K562 (cell line): ENCODE data around the gene FAM131C. TPM values are rescaled to one million over a fixed set of nuclear protein-coding genes. Genes with fewer than 3 reads are reported as not detected.
A peak's percentile ranks its signal among the peaks of the same experiment; 100 is the strongest.
"Not testable (repeated sequence)": the region's sequence is repeated elsewhere in the genome, so short reads cannot be mapped to it uniquely, and the experiment has no call there.

Experiments used
- ATAC-seq: fragments of 200-7000 bp; cut with Tn5 transposase; 3 replicates; pipeline ENCODE4 v1.9.1; 2020; ENCODE audit warnings: moderate library complexity
- BruUV-seq: library from RNA; stranded (reverse); fragments of 400-500 nt; replicated peaks from 2 replicates; lab custom pipeline; 2021; lab: Mats Ljungman, UMichigan
- CTCF ChIA-PET: fragments of 300-600 bp; formaldehyde crosslinking; extraction: SDS; loops from one replicate; lab custom pipeline; 2021; ENCODE audit warnings: low intra/inter-chr PET ratio; lab: Yijun Ruan, JAX
- POLR2A ChIA-PET: fragments of 300-600, 350-650 bp; sonication (Branson Sonifier 250); formaldehyde crosslinking; extraction: SDS; loops from one replicate; lab custom pipeline; 2021; ENCODE audit warnings: antibody characterized with exemption, inconsistent platforms; lab: Yijun Ruan, JAX
- DNase-seq, 4 experiments: peaks; one replicate each; pipeline versions ENCODE4 v3.0.0 to v3.0.0-alpha.2; 2011 to 2018; ENCODE audit warnings: low spot score in 3 of 4, mixed read lengths in 3 of 4; ENCODE audit errors: extremely low read depth in 1 of 4
- FAIRE-seq: peaks from 2 replicates; lab custom pipeline; 2011; peaks lifted over from hg19 to GRCh38; lab: Jason Lieb, UNC
- H2AFZ ChIP-seq: 2 replicates; pipeline ENCODE4 v1.6.0; 2011; ENCODE audit warnings: low read depth, low read length, control low read depth, inconsistent platforms
- H3K27ac ChIP-seq: fragments of 200-600 bp; 3 replicates; pipeline ENCODE4 v1.8.0; 2011; ENCODE audit warnings: low read depth, mild to moderate bottlenecking, control low read depth, inconsistent platforms, low read length, moderate library complexity, mixed read lengths; ENCODE audit errors: extremely low read depth
- H3K27me3 ChIP-seq, 2 experiments: fragments of 300-600 bp in 1 of 2; 2 replicates in 1 of 2; 3 replicates in 1 of 2; pipeline versions ENCODE4 v1.6.0 to v1.8.0; 2011; ENCODE audit warnings: inconsistent platforms in 2 of 2, low read length in 2 of 2, mild to moderate bottlenecking in 1 of 2, mixed read lengths in 1 of 2, moderate library complexity in 1 of 2; ENCODE audit not compliant: control insufficient read depth in 2 of 2, insufficient read depth in 2 of 2
- H3K36me3 ChIP-seq: fragments of 300-600 bp; 3 replicates; pipeline ENCODE4 v1.8.0; 2011; ENCODE audit warnings: mild to moderate bottlenecking, low read length, inconsistent platforms; ENCODE audit not compliant: control insufficient read depth, insufficient read depth
- H3K4me1 ChIP-seq, 2 experiments: fragments of 200-600 bp in 1 of 2; replicated peaks in 1 of 2; 2 replicates in 1 of 2; 3 replicates in 1 of 2; pipeline versions ENCODE4 v1.5.1 to v1.8.0; 2011; ENCODE audit warnings: inconsistent platforms in 2 of 2, low read length in 2 of 2, mild to moderate bottlenecking in 1 of 2, mixed read lengths in 1 of 2, moderate library complexity in 1 of 2; ENCODE audit not compliant: control insufficient read depth in 2 of 2, insufficient read depth in 2 of 2
- H3K4me2 ChIP-seq: 2 replicates; pipeline ENCODE4 v1.6.1; 2011; ENCODE audit warnings: low read length, control low read depth, inconsistent platforms, mixed read lengths; ENCODE audit not compliant: insufficient read depth
- H3K4me3 ChIP-seq: fragments of 200-600 bp; sonication (generic), shearing (Covaris generic); 2 replicates; pipeline ENCODE4 v1.5.1; 2016; ENCODE audit warnings: control low read depth, inconsistent platforms
- H3K79me2 ChIP-seq: fragments of 200-600 bp; 3 replicates; pipeline ENCODE4 v1.8.0; 2011; ENCODE audit warnings: low read length, inconsistent platforms; ENCODE audit not compliant: control insufficient read depth, insufficient read depth
- H3K9ac ChIP-seq, 2 experiments: 2 replicates each; pipeline versions ENCODE4 v1.6.0 to v1.6.1; 2011; ENCODE audit warnings: low read depth in 2 of 2, low read length in 2 of 2, control low read depth in 1 of 2, inconsistent platforms in 1 of 2, mild to moderate bottlenecking in 1 of 2, mixed read lengths in 1 of 2; ENCODE audit not compliant: insufficient read depth in 1 of 2
- H3K9me1 ChIP-seq: one replicate; pipeline ENCODE4 v1.6.0; 2011; ENCODE audit warnings: inconsistent platforms, mild to moderate bottlenecking, low read length, moderate library complexity; ENCODE audit not compliant: control insufficient read depth, insufficient read depth
- H3K9me3 ChIP-seq: replicated peaks from 2 replicates; pipeline ENCODE4 v1.5.1; 2011; ENCODE audit warnings: low read depth, low read length, inconsistent platforms; ENCODE audit not compliant: control insufficient read depth, insufficient read depth
- H4K20me1 ChIP-seq: replicated peaks from 2 replicates; pipeline ENCODE4 v1.6.1; 2011; ENCODE audit warnings: low read length, inconsistent platforms, mixed read lengths; ENCODE audit not compliant: control insufficient read depth, insufficient read depth
- ESRRA ChIP-seq: fragments of 450-650 bp; IDR thresholded peaks from 2 replicates; pipeline ENCODE4 v1.6.1; 2014; ENCODE audit warnings: low read depth, mild to moderate bottlenecking, moderate library complexity, borderline replicate concordance
- RAD51 ChIP-seq: fragments of 450-650 bp; IDR thresholded peaks from 2 replicates; pipeline ENCODE4 v1.7.1; 2016; ENCODE audit warnings: low read depth, mild to moderate bottlenecking, borderline replicate concordance
- USF1 ChIP-seq: sonication (generic); formaldehyde crosslinking; IDR thresholded peaks from 2 replicates; pipeline ENCODE4 v1.9.0; 2022; ENCODE audit warnings: mild to moderate bottlenecking, missing genetic modification reagents
- USF2 ChIP-seq: sonication (generic); formaldehyde crosslinking; IDR thresholded peaks from 2 replicates; pipeline ENCODE4 v1.5.0; 2020; ENCODE audit warnings: missing genetic modification reagents
- WGBS: fragments of 100-300 bp; shearing (Covaris generic); methylation state at CpG from one replicate; pipeline ENCODE4 v1.1.6; 2016; ENCODE audit warnings: low coverage, mixed read lengths; ENCODE audit not compliant: insufficient coverage; ENCODE audit errors: missing lambda C conversion rate; 5-methylcytosine and 5-hydroxymethylcytosine counted together
- in situ Hi-C: fragments of 300-500 bp; cut with MboI; formaldehyde crosslinking; loops from 4 replicates; pipeline ENCODE4 v1.15.0; 2018; ENCODE audit warnings: inconsistent platforms, mixed read lengths
- intact Hi-C: fragments of 100-400 bp; cut with micrococcal nuclease; formaldehyde crosslinking; loops from 2 replicates; pipeline ENCODE4 v1.14.2; 2022
- polyA plus RNA-seq, 8 experiments: library from polyadenylated mRNA; depleted of rRNA in 4 of 8; stranded (reverse) in 5 of 8; unstranded in 3 of 8; fragments of >200 nt; fragmentation: Nextera tagmentation in 2 of 8; fragmentation: Illumina TruSeq in 1 of 8; extraction: Ambion mirVana in 2 of 8; extraction: Trizol in 1 of 8; gene quantifications; 2 replicates each; pipeline versions ENCODE4 v1.2.1 to v1.2.3, GENCODE V29; 2011 to 2014; ENCODE audit warnings: inconsistent platforms in 1 of 8, missing spikeins in 1 of 8
- total RNA-seq, 7 experiments: library from RNA; depleted of rRNA in 6 of 7; stranded (reverse); fragments of >200 nt in 6 of 7; fragmentation: Illumina TruSeq in 2 of 7; extraction: Trizol in 2 of 7; gene quantifications; 2 replicates each; pipeline versions ENCODE4 v1.2.1 to v1.2.3, GENCODE V29; 2011 to 2021; ENCODE audit warnings: low replicate concordance in 1 of 7

FAM131C gene
- total and polyA plus RNA-seq, 9 of the 15 experiments (the other 6 are each of a cell fraction or from before 2014, with no cell fraction given) = 0.10 to 0.29 (median 0.16) TPM; not detected in 6

- H4K20me1 ChIP-seq, H3K4me3 ChIP-seq, in situ Hi-C loops, BruUV-seq, H3K4me2 ChIP-seq, H2AFZ ChIP-seq, H3K27ac ChIP-seq, DNase-seq, ATAC-seq, H3K9me3 ChIP-seq, H3K27me3 ChIP-seq, FAIRE-seq, H3K36me3 ChIP-seq, H3K79me2 ChIP-seq, H3K9me1 ChIP-seq: not testable (repeated sequence)
- Histone ChIP-seq H3K4me1 (peaks cover 32 to 36% of the 10 kb centered on the region in 2 experiments; a peak in 4 of 5 replicates), H3K9ac (peak overlapping the region in 1 of 2 experiments; percentile 54; a peak in 2 of 4 replicates)
- intact Hi-C loops = loop anchor here (1.0 to 5.0 kb wide), 2 partner anchors 24 to 260 kb away; no protein-coding TSS in a partner anchor
- 23% methylated on average over 6 of the region's 7 CpGs for WGBS
- POLR2A ChIA-PET = interaction anchor here (0.6 to 1.2 kb wide), 5 partner anchors 19 to 149 kb away, joined by 3 to 6 read pairs (median 4); no protein-coding TSS in a partner anchor
- CTCF ChIA-PET = interaction anchor here (3.4 kb wide), 1 partner anchor 49 kb away, joined by 53 read pairs; no protein-coding TSS in a partner anchor
- TF ChIP-seq RAD51 (0 out of 2 replicates have a peak, but pooled peaks have one; percentile 16), ESRRA (peak; percentile 83), USF2 (CRISPR knock-in tag) (0 out of 2 replicates have a peak, but pooled peaks have one; percentile 18), USF1 (peak; percentile 55; the same call in 1 of the 2 replicates)
These were observed 16.0 kb downstream of the FAM131C start for GRCh38 chr1:16057314-16057915.
